Rectal smooth muscle tissue (tissue), 1 donor: ENCODE results near the gene CRACR2B.

ENCODE experiments used
- H3K27ac ChIP-seq: one replicate; pipeline ENCODE4 v1.7.0; 2013; ENCODE audit warnings: low read depth, low read length, inconsistent platforms
- H3K27me3 ChIP-seq: one replicate; pipeline ENCODE4 v1.7.0; 2013; ENCODE audit warnings: low read length; ENCODE audit not compliant: control insufficient read depth, insufficient read depth
- H3K36me3 ChIP-seq: one replicate; pipeline ENCODE4 v1.7.0; 2013; ENCODE audit warnings: low read length; ENCODE audit not compliant: control insufficient read depth, insufficient read depth
- H3K4me1 ChIP-seq: one replicate; pipeline ENCODE4 v1.7.0; 2013; ENCODE audit warnings: low read length; ENCODE audit not compliant: control insufficient read depth, insufficient read depth
- H3K4me3 ChIP-seq: one replicate; pipeline ENCODE4 v1.7.0; 2013; ENCODE audit warnings: low read length
- H3K9ac ChIP-seq: one replicate; pipeline ENCODE4 v1.7.0; 2013; ENCODE audit warnings: low read length

CRACR2B gene

DNA sequence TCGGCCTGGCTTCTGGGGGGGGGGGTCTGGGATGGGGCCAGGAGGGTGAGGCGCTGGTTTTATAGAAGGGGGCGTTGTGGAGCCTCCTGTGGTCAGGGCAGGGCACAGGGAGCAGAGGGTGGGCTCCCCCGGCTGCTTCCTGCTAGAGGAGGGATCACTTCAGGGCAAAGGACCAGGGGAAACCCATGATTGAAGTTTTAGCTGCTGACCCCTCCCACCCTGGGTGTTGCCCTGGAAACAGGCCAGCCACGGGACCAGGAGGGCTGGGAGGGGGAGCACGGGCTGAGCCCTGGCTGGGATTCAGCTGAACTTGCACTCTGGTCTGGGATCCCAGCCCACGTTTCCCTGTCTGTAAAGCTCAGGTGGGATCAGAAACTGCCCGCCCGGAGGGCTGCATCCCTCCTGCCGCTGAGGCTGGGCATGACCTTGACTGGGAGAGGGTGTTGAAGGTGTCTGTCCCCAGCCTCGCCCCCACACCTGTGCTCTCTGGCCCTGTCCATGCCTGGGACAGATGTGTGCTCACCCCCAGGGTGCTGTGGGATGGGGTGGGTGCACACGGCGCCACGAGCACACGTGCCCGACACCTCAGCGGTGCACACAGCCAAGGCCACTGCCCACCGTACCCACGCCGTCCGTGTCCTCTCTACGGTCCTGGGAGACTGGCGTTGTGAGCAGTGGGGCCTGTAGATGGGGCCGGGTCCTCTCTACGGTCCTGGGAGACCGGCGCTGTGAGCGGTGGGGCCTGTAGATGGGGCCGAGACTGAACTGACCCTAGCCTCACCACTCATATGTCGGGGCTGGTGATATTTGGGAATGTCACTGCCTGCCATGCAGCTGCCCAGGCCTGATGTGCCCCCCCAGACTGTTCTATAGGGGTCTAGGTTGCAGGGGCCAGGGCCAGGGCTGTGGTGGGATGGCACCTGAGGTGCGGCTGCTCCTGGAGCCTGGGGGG lies 17.2 kb downstream of the CRACR2B start:
- Histone ChIP-seq H3K27me3 (peaks cover 4% of the 10 kb centered on the region), H3K9ac (peak overlapping the region; percentile 30)

GRCh38 chr11:845872-846495 lies 18.3 kb downstream of the CRACR2B start:
- Histone ChIP-seq H3K27ac (no peak overlapping the region), H3K27me3 (peaks cover 4% of the 10 kb centered on the region), H3K9ac (no peak overlapping the region), H3K4me3 (no peak overlapping the region), H3K4me1 (peaks cover 17% of the 10 kb centered on the region), H3K36me3 (no peaks in the 10 kb centered on the region)

More for the DNA sequence above, 17.2 kb downstream of the CRACR2B start:
- H3K36me3 ChIP-seq, result peaks cover 3% of the 10 kb centered on the region
- H3K4me1 ChIP-seq, result peaks cover 21% of the 10 kb centered on the region
- H3K4me3 ChIP-seq, result peak overlapping the region; percentile 41
- H3K27ac ChIP-seq, result peak overlapping the region; percentile 97

GRCh38 chr11:846496-847098 lies 18.9 kb downstream of the CRACR2B start:
- Histone ChIP-seq H3K27ac (no peak overlapping the region), H3K27me3 (peaks cover 4% of the 10 kb centered on the region), H3K4me1 (peaks cover 13% of the 10 kb centered on the region), H3K9ac (no peak overlapping the region), H3K4me3 (no peak overlapping the region), H3K36me3 (no peaks in the 10 kb centered on the region)

- H3K9ac ChIP-seq, result no peak overlapping the region
- no peak overlapping the region for H3K4me3 ChIP-seq
- peaks cover 13% of the 10 kb centered on the region for H3K4me1 ChIP-seq
- peaks cover 4% of the 10 kb centered on the region for H3K27me3 ChIP-seq
- no peaks in the 10 kb centered on the region for H3K36me3 ChIP-seq
- no peak overlapping the region for H3K27ac ChIP-seq
Observed at GRCh38 chr11:847876-848275, 20.2 kb downstream of the CRACR2B start.

GRCh38 chr11:848380-848931 lies 20.7 kb downstream of the CRACR2B start:
- H3K4me1 ChIP-seq, result peaks cover 13% of the 10 kb centered on the region
- no peaks in the 10 kb centered on the region for H3K36me3 ChIP-seq
- H3K27me3 ChIP-seq, result peaks cover 4% of the 10 kb centered on the region
- H3K9ac ChIP-seq, result no peak overlapping the region
- no peak overlapping the region for H3K4me3 ChIP-seq
- H3K27ac ChIP-seq, result no peak overlapping the region

DNA sequence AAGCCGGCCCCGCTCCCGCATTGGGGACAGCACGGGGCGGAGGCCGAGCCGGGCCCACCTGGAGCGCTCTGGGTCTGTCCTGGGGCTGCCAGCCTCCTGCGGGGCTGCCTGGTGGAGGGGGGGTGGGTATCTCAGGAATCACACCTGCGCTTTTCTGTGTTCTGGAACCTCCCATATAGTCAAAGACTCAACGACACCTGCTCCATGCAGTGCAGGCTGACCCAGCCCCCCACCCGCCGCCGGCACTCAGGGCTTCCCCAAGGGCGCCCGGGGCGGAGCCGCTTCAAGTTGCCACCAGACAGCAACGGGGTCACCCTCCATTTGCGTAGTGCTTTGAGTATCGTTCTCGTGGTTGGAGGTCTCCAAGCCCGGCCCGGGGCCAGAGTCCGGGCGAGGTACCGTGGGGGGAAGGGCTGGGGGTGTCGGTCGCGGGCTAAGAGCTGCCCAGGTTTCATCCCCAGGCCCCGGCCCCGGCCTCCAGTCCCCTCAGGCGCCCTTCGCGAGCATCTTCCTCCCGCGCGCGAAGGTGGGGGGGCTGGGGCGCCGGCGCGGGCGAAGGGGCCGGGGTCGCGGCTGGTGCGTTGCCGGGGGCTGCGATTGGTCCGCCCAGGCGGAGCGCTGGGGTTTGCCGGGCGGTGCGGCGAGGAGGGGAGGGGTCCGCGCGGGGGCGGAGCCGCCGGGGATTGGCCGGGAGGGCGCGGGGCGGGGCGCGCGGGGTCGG lies 21.5 kb downstream of the CRACR2B start:
- Histone ChIP-seq H3K9ac (no peak overlapping the region), H3K27ac (no peak overlapping the region), H3K27me3 (peaks cover 4% of the 10 kb centered on the region), H3K36me3 (no peaks in the 10 kb centered on the region), H3K4me1 (peaks cover 6% of the 10 kb centered on the region), H3K4me3 (peak overlapping the region; percentile 46)

- Histone ChIP-seq H3K27ac (no peak overlapping the region), H3K36me3 (no peaks in the 10 kb centered on the region), H3K4me3 (peak overlapping the region; percentile 41), H3K27me3 (peaks cover 4% of the 10 kb centered on the region), H3K4me1 (no peaks in the 10 kb centered on the region), H3K9ac (no peak overlapping the region)
Observed at GRCh38 chr11:849951-850774, 22.4 kb downstream of the CRACR2B start.

DNA sequence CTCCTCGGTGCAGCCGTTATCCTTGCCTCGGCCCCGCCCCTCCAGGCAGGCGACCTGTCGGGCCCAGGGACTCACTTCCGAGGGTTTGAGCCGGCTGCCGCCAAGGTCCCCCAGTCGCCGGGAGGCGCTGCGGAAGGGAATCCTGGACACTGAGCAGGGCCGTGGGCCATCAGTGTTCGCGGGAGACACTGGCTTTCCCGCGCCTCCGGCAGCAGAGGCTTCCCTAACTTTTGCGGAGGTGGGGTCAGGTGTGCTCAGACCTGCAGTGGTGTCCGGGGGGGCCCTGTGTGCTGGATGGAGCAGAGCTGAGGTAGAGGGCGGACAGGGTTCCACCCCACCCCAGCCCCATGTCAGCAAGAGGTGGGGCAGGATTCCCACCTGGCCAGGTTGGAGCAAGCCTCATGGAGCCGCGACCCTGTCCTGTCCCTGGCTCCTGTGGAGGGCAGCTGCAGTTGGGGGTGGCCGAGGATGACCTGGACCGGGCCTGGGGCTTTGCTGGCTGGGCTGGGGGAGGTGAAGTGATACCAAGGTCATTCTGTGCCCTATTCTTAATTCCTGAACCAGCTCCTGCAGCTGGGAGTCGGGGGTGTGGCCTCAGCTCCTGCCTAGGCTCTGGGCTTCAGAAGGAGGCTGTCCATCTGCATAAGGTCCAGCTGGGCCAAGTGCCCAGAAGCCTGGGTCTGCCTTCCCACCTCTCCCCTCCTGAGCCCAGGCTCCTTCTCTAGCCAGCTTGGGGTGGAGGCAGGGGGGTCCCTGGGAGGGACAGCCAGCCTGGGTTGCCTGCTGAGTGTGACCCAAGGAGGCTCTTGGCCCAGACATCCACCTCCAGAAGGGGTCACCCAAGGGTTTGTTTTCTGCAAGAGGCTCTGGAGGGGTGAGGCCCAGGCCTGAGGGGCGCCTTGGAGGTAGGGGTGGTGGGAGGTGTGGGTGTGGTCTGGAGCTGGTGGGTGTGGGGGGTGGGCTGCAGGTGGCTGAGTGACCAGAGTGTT lies 23.4 kb downstream of the CRACR2B start:
- Histone ChIP-seq H3K4me3 (no peak overlapping the region), H3K27ac (no peak overlapping the region)

DNA sequence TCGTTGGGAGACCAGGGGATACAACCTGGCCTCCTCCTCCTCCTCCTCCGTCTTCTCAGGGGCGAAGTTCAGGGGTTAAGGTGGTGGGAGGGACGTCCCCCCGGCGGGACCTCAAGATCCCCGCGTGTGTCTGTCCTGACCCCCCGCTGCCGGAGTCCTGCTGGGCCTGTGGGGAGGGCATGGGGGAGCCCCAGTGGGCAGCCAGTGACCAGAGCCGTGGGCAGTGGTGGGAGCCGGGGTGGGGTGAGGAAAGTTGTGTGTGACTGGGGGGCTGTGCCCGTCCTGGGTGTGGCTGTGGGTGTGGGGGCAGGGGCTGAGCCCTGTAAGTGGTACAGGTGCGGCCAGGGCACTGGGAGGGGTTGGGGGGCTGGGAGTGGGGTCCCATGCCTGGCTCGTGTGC lies 25.0 kb downstream of the CRACR2B start:
- H3K4me1 ChIP-seq, result no peaks in the 10 kb centered on the region
- H3K27ac ChIP-seq, result no peak overlapping the region
- no peak overlapping the region for H3K9ac ChIP-seq
- no peaks in the 10 kb centered on the region for H3K36me3 ChIP-seq
- H3K27me3 ChIP-seq, result peaks cover 4% of the 10 kb centered on the region
- H3K4me3 ChIP-seq, result no peak overlapping the region

More for the DNA sequence above, 23.4 kb downstream of the CRACR2B start:
- Histone ChIP-seq H3K36me3 (no peaks in the 10 kb centered on the region), H3K27me3 (peaks cover 4% of the 10 kb centered on the region), H3K4me1 (no peaks in the 10 kb centered on the region), H3K9ac (no peak overlapping the region)

- Histone ChIP-seq H3K27ac (no peak overlapping the region), H3K4me3 (no peak overlapping the region), H3K9ac (no peak overlapping the region), H3K36me3 (no peaks in the 10 kb centered on the region), H3K27me3 (no peaks in the 10 kb centered on the region), H3K4me1 (no peaks in the 10 kb centered on the region)
Observed at GRCh38 chr11:853682-854448, 26.1 kb downstream of the CRACR2B start.
